Activated CD8-positive, alpha-beta T cell treated with anti-CD3 and anti-CD28 coated beads for 36 hours (primary cell): Measurements from ENCODE around the gene CYP8B1. TPM values are rescaled to one million over a fixed set of nuclear protein-coding genes. Genes with fewer than 3 reads are reported as not detected.
A peak's percentile ranks its signal among the peaks of the same experiment; 100 is the strongest.

Experiments
- ATAC-seq: fragments of 200-7000 bp; cut with Tn5 transposase; one replicate; pipeline ENCODE4 v1.10.0; 2021; ENCODE audit warnings: mild to moderate bottlenecking, moderate library complexity
- CTCF ChIA-PET: fragments of 350-600 bp; sonication (Branson Sonifier 250); formaldehyde crosslinking; loops from one replicate; lab custom pipeline; 2021; ENCODE audit warnings: antibody characterized with exemption; lab: Charles Lee
- POLR2A ChIA-PET: fragments of 350-600 bp; sonication (Branson Sonifier 250); formaldehyde crosslinking; loops from one replicate; lab custom pipeline; 2021; ENCODE audit warnings: antibody characterized with exemption; lab: Charles Lee
- DNase-seq: peaks from one replicate; pipeline ENCODE4 v3.0.0-alpha.2; 2020
- H3K27ac Mint-ChIP-seq: one replicate; pipeline ENCODE4 v1.8.0; 2021; ENCODE audit warnings: mild to moderate bottlenecking, mixed read lengths
- H3K27me3 Mint-ChIP-seq: one replicate; pipeline ENCODE4 v1.8.0; 2021; ENCODE audit warnings: mixed read lengths
- H3K36me3 Mint-ChIP-seq: one replicate; pipeline ENCODE4 v1.8.0; 2021; ENCODE audit warnings: low read depth, mixed read lengths
- H3K4me1 Mint-ChIP-seq: one replicate; pipeline ENCODE4 v1.8.0; 2021; ENCODE audit warnings: low read depth, mixed read lengths
- H3K4me3 Mint-ChIP-seq: one replicate; pipeline ENCODE4 v1.8.0; 2021; ENCODE audit warnings: mild to moderate bottlenecking, moderate library complexity, mixed read lengths
- H3K9me3 Mint-ChIP-seq: one replicate; pipeline ENCODE4 v1.8.0; 2021; ENCODE audit warnings: mixed read lengths
- intact Hi-C: fragments of 100-400 bp; cut with micrococcal nuclease; formaldehyde crosslinking; loops from one replicate; pipeline ENCODE4 v1.10.0; 2022
- total RNA-seq, 2 experiments: library from RNA; stranded (reverse); gene quantifications; one replicate each; pipeline ENCODE4 v1.2.3, GENCODE V29; 2021
- TF ChIP-seq, protein P1 (sequence below): fragments of 200-600 bp; IDR thresholded peaks from one replicate; pipeline ENCODE4 v1.8.0; 2022; ENCODE audit warnings: antibody characterized with exemption, mild to moderate bottlenecking

Gene CYP8B1, protein sequence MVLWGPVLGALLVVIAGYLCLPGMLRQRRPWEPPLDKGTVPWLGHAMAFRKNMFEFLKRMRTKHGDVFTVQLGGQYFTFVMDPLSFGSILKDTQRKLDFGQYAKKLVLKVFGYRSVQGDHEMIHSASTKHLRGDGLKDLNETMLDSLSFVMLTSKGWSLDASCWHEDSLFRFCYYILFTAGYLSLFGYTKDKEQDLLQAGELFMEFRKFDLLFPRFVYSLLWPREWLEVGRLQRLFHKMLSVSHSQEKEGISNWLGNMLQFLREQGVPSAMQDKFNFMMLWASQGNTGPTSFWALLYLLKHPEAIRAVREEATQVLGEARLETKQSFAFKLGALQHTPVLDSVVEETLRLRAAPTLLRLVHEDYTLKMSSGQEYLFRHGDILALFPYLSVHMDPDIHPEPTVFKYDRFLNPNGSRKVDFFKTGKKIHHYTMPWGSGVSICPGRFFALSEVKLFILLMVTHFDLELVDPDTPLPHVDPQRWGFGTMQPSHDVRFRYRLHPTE
- not detected for total RNA-seq

DNA sequence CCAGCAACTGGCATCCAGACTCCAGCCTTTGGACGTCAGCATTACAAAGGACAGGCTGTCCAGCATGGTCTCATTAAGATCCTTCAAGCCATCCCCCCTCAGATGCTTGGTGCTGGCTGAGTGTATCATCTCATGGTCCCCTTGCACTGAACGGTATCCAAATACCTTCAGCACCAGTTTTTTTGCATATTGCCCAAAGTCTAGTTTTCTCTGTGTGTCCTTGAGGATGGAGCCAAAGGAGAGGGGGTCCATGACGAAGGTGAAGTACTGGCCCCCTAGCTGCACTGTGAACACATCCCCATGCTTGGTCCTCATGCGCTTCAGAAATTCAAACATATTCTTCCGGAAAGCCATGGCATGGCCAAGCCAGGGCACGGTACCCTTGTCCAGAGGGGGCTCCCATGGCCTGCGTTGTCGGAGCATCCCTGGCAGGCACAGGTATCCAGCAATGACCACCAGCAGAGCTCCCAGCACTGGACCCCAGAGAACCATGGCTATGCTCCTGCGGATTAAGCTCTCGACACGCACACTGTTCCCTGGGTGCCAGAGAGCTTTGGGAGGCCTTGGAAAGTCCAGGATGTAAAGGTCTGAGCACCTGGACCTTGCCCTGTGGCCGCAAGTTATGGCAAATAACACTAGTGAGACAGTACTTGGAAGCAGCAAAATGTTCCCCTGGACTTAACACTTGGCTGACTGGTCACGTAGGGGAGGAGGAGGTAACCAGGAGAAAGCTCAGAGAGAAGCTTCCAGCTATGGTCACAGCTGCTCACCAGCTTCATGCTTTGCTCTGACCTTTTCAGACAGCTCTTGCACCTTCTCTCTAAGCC is at the start of gene CYP8B1:
Gene CYP8B1 (minus strand): TSS at position 555 of the 827 bp plus-strand sequence. CDS start 63 bp downstream, at position 492.
- ChIA-PET CTCF (interaction anchor here (1.1 kb wide), 1 partner anchor 60 kb away, joined by 3 read pairs; no protein-coding TSS in a partner anchor), POLR2A (no interaction called here)
- Mint-ChIP-seq H3K27ac (no peak within 1 kb of the TSS), H3K9me3 (no peaks in the 10 kb centered on the region), H3K4me3 (no peak within 1 kb of the TSS), H3K27me3 (no peaks in the 10 kb centered on the region), H3K36me3 (no peaks in the 10 kb centered on the region), H3K4me1 (no peaks in the 10 kb centered on the region)
- TF ChIP-seq, protein P1, sequence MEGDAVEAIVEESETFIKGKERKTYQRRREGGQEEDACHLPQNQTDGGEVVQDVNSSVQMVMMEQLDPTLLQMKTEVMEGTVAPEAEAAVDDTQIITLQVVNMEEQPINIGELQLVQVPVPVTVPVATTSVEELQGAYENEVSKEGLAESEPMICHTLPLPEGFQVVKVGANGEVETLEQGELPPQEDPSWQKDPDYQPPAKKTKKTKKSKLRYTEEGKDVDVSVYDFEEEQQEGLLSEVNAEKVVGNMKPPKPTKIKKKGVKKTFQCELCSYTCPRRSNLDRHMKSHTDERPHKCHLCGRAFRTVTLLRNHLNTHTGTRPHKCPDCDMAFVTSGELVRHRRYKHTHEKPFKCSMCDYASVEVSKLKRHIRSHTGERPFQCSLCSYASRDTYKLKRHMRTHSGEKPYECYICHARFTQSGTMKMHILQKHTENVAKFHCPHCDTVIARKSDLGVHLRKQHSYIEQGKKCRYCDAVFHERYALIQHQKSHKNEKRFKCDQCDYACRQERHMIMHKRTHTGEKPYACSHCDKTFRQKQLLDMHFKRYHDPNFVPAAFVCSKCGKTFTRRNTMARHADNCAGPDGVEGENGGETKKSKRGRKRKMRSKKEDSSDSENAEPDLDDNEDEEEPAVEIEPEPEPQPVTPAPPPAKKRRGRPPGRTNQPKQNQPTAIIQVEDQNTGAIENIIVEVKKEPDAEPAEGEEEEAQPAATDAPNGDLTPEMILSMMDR: no peak
- intact Hi-C loops: no loop called here
- no peak for DNase-seq
- no peak for ATAC-seq

DNA sequence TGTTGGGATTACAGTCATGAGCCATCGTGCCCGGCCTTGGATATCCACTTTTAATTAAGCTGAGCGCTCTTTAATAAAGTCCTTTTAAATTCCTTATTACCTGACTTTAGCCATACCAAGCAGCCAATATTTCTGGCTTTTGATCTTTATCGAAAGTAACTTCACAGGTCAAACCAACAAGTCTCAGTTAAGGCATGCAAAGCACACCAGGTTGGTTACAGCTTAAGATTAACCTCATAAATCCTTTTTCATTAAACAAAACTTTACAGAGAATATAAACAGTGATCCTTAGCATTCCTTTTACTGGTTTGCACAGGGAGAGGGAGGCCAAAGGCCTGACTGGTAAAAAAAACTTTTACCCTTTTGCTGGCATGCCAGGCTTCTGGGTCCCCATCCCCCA is 47.9 kb upstream of the CYP8B1 start:
- ChIA-PET CTCF (no interaction called here), POLR2A (no interaction called here)
- peaks cover 12% of the 10 kb centered on the region for H3K4me1 Mint-ChIP-seq
- DNase-seq (no peak), ATAC-seq (no peak)
- TF ChIP-seq, protein P1: no peak
- peaks cover 7% of the 10 kb centered on the region for H3K9me3 Mint-ChIP-seq
- intact Hi-C loops: no loop called here
- no peak overlapping the region for H3K4me3 Mint-ChIP-seq
- no peaks in the 10 kb centered on the region for H3K27me3 Mint-ChIP-seq
- no peaks in the 10 kb centered on the region for H3K36me3 Mint-ChIP-seq
- no peak overlapping the region for H3K27ac Mint-ChIP-seq

DNA sequence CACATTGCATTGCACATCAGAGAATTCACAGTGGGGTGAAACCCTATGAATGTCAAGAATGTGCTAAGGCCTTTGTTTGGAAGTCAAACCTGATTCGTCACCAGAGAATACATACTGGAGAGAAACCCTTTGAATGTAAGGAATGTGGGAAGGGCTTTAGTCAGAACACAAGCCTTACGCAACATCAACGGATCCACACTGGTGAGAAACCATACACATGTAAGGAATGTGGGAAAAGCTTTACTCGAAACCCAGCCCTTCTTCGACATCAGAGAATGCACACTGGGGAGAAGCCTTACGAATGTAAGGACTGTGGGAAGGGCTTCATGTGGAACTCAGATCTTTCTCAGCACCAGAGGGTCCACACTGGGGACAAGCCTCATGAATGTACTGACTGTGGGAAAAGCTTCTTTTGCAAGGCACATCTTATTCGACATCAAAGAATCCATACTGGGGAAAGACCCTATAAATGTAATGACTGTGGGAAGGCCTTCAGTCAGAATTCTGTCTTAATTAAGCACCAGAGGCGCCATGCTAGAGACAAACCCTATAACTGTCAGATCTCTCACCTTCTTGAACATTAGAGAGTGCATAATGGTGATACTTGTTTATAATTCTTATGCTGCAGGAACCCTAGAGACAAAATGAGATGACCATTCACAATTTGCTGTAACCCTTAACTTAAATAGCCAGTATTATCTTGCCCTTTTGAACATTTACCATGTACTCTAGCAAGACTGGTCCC is 39.3 kb upstream of the CYP8B1 start:
- TF ChIP-seq, protein P1: no peak
- POLR2A ChIA-PET: interaction anchor here (0.6 kb wide), 1 partner anchor 16 kb away, joined by 3 read pairs; no protein-coding TSS in a partner anchor
- no peak overlapping the region for H3K4me3 Mint-ChIP-seq
- CTCF ChIA-PET: no interaction called here
- H3K27ac Mint-ChIP-seq: no peak overlapping the region
- H3K4me1 Mint-ChIP-seq: no peaks in the 10 kb centered on the region
- DNase-seq (no peak), ATAC-seq (no peak)
- H3K9me3 Mint-ChIP-seq: peaks cover 54% of the 10 kb centered on the region
- H3K36me3 Mint-ChIP-seq: peaks cover 53% of the 10 kb centered on the region
- intact Hi-C loops: no loop called here
- no peaks in the 10 kb centered on the region for H3K27me3 Mint-ChIP-seq

DNA sequence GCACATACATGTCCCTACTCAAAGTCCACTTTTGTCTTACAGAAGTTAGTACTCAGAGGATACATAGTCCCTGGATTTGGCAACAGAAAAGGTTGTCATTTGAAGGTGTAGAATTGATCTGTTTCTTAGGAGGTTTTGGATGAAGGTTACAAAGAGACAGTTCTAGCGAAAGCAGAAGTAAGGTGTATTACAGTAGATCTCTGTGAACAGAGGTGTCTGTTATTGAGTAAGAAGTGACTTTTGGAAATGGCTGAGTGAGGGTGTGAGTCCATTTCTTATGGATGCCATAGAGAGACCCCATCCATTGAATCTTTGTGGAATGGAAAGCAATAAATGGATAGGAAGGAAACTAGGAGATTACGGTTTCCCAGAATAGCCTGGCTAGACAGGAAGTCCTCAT is 35.9 kb upstream of the CYP8B1 start:
- H3K27ac Mint-ChIP-seq: no peak overlapping the region
- peaks cover 58% of the 10 kb centered on the region for H3K36me3 Mint-ChIP-seq
- H3K4me3 Mint-ChIP-seq: no peak overlapping the region
- ATAC-seq (peak; percentile 27), DNase-seq (no peak)
- POLR2A ChIA-PET: no interaction called here
- intact Hi-C loops: no loop called here
- H3K27me3 Mint-ChIP-seq: peaks cover 8% of the 10 kb centered on the region
- peaks cover 38% of the 10 kb centered on the region for H3K9me3 Mint-ChIP-seq
- CTCF ChIA-PET: interaction anchor here (1.2 kb wide), 1 partner anchor 30 kb away, joined by 3 read pairs; no protein-coding TSS in a partner anchor
- peaks cover 7% of the 10 kb centered on the region for H3K4me1 Mint-ChIP-seq
- TF ChIP-seq, protein P1: no peak
